Measurements from ENCODE around the gene AKR1B15.
"Not testable (repeated sequence)": the region's sequence is repeated elsewhere in the genome, so short reads cannot be mapped to it uniquely, and the experiment has no call there.

AKR1B15 gene

GRCh38 chr7:134533288-134533771, 15.6 kb upstream of the AKR1B15 start:
- DNase-seq (ENCODE audit: extremely low read depth, low read depth) = no peak
- no peak for TF ChIP-seq CTCF (IDR thresholded peaks at IDR 0.05; ENCODE audit: low read depth, low read length)

GRCh38 chr7:134534633-134535032, 14.3 kb upstream of the AKR1B15 start:
- TF ChIP-seq CTCF (IDR thresholded peaks at IDR 0.05; ENCODE audit: low read depth, low read length) = no peak
- DNase-seq (ENCODE audit: extremely low read depth, low read depth) = no peak

- no peak for DNase-seq (ENCODE audit: extremely low read depth, low read depth)
- no peak for TF ChIP-seq CTCF (IDR thresholded peaks at IDR 0.05; ENCODE audit: low read depth, low read length)
These were observed 13.5 kb upstream of the AKR1B15 start for GRCh38 chr7:134535272-134535918.

- no peak for DNase-seq (ENCODE audit: extremely low read depth, low read depth)
- TF ChIP-seq CTCF (IDR thresholded peaks at IDR 0.05; ENCODE audit: low read depth, low read length) = no peak
These were observed 13.0 kb upstream of the AKR1B15 start for GRCh38 chr7:134535919-134536299.

GRCh38 chr7:134536558-134536957, 12.4 kb upstream of the AKR1B15 start:
- DNase-seq (ENCODE audit: extremely low read depth, low read depth) = not testable (repeated sequence)

GRCh38 chr7:134537273-134537781, 11.6 kb upstream of the AKR1B15 start:
- not testable (repeated sequence) for DNase-seq (ENCODE audit: extremely low read depth, low read depth)

GRCh38 chr7:134539380-134540004, 9.4 kb upstream of the AKR1B15 start:
- TF ChIP-seq CTCF (IDR thresholded peaks at IDR 0.05; ENCODE audit: low read depth, low read length) = no peak
- no peak for DNase-seq (ENCODE audit: extremely low read depth, low read depth)

- not testable (repeated sequence) for DNase-seq (ENCODE audit: extremely low read depth, low read depth)
These were observed 7.3 kb upstream of the AKR1B15 start for GRCh38 chr7:134541501-134542194.
